Type B pancreatic cell (in vitro differentiated cells): ENCODE results near the gene HCRT. TPM values are rescaled to one million over a fixed set of nuclear protein-coding genes. Genes with fewer than 3 reads are reported as not detected.

Experiments
- DNase-seq: peaks from one replicate; pipeline ENCODE4 v3.0.0; 2021; ENCODE audit warnings: mixed read lengths; ENCODE audit not compliant: unreplicated experiment; ENCODE audit errors: extremely low spot score
- H3K27ac Mint-ChIP-seq: 2 replicates; pipeline ENCODE4 v1.8.0; 2021; ENCODE audit warnings: mild to moderate bottlenecking, mixed read lengths
- H3K27me3 Mint-ChIP-seq: 2 replicates; pipeline ENCODE4 v1.8.0; 2021; ENCODE audit warnings: mixed read lengths
- H3K36me3 Mint-ChIP-seq: 2 replicates; pipeline ENCODE4 v1.8.0; 2021; ENCODE audit warnings: mixed read lengths
- H3K4me1 Mint-ChIP-seq: one replicate; pipeline ENCODE4 v1.8.0; 2021; ENCODE audit warnings: mixed read lengths; ENCODE audit not compliant: unreplicated experiment
- H3K4me3 Mint-ChIP-seq: 2 replicates; pipeline ENCODE4 v1.8.0; 2021; ENCODE audit warnings: mild to moderate bottlenecking, mixed read lengths
- H3K9me3 Mint-ChIP-seq: 2 replicates; pipeline ENCODE4 v1.8.0; 2021; ENCODE audit warnings: mixed read lengths
- total RNA-seq: library from RNA; stranded (reverse); gene quantifications from 2 replicates; pipeline ENCODE4 v1.2.1, GENCODE V29; 2021; ENCODE audit warnings: low replicate concordance
- TF ChIP-seq, protein P1 (sequence below): fragments of 200-600 bp; sonication (generic); conservative IDR thresholded peaks from 2 replicates; pipeline ENCODE4 v1.5.0; 2021; ENCODE audit warnings: antibody characterized with exemption, mild to moderate bottlenecking

Gene HCRT
- total RNA-seq, 1 donor from 2014 or later, result not detected

DNA sequence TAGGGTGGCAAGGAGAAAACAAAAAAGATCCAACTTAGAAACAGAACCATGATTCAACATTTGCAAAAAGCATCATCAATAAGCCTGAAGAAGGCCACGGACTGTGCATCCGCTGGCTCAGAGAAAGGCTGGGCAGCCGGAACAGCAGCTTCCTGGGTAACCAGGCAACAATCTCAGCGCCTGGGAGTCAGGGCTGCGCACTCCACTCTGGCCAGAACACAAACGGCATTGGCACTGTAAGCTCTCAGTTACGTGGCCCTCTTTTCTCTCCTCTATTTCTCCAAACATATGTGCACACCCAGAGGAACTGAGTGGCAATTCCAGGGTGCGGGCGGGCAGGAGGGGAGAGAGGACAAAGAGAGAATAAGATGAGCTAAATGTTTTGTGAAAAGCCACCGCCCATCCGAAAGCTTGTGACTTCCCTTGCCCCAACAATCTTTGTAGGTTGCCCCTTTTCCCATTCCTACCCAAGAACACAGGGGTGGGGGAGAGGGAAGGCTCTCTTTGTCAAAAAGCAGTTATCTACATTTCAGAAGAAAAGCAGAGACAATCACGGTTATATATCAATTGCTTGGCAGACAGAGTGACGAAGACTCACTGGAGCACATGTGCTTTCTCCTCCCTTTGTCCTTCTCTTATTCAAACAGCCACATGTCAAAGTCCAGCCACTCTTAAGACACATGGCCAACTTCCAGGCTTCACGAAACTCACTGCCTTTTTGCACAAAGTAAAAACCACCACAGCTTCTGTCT lies 15.6 kb upstream of the HCRT start:
- no peaks in the 10 kb centered on the region for H3K27me3 Mint-ChIP-seq
- peaks cover 3% of the 10 kb centered on the region for H3K4me1 Mint-ChIP-seq
- H3K27ac Mint-ChIP-seq, result no peak overlapping the region
- H3K36me3 Mint-ChIP-seq, result peaks cover 5% of the 10 kb centered on the region
- no peak overlapping the region for H3K4me3 Mint-ChIP-seq
- no peak for DNase-seq
- H3K9me3 Mint-ChIP-seq, result no peaks in the 10 kb centered on the region
- TF ChIP-seq, protein P1, sequence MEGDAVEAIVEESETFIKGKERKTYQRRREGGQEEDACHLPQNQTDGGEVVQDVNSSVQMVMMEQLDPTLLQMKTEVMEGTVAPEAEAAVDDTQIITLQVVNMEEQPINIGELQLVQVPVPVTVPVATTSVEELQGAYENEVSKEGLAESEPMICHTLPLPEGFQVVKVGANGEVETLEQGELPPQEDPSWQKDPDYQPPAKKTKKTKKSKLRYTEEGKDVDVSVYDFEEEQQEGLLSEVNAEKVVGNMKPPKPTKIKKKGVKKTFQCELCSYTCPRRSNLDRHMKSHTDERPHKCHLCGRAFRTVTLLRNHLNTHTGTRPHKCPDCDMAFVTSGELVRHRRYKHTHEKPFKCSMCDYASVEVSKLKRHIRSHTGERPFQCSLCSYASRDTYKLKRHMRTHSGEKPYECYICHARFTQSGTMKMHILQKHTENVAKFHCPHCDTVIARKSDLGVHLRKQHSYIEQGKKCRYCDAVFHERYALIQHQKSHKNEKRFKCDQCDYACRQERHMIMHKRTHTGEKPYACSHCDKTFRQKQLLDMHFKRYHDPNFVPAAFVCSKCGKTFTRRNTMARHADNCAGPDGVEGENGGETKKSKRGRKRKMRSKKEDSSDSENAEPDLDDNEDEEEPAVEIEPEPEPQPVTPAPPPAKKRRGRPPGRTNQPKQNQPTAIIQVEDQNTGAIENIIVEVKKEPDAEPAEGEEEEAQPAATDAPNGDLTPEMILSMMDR, result no peak

DNA sequence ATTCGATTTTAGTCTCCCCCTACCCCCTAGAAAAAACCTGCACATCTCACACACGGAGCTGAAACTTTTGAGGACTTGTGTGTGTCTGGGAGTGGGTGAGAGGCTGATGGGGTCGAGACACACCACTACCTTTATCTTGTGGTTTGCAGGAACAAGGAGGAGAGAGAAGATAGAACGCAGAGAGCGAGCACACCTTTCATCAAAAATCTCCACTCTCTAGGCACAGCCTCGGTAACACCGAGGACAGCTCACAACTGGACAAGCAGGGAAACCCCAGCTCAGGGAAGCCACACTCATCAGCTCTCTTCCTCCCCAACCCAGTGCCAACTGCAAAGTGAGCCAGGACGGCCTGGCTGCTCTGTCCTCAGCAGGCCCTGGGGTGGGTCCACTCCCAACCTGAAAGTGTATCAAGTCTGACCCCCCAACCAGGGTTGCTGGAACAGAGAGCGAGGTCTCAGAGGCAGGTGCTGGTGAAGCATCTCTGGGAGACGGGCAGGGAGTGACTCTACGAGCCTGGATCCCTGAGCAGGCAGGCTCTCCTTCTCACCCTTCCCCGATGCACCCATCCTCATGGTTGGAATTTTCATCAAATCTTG lies 14.3 kb upstream of the HCRT start:
- Mint-ChIP-seq H3K27me3 (no peaks in the 10 kb centered on the region), H3K36me3 (peaks cover 5% of the 10 kb centered on the region), H3K27ac (no peak overlapping the region), H3K4me3 (no peak overlapping the region), H3K4me1 (peaks cover 4% of the 10 kb centered on the region), H3K9me3 (no peaks in the 10 kb centered on the region)
- TF ChIP-seq, protein P1, result no peak
- no peak for DNase-seq

DNA sequence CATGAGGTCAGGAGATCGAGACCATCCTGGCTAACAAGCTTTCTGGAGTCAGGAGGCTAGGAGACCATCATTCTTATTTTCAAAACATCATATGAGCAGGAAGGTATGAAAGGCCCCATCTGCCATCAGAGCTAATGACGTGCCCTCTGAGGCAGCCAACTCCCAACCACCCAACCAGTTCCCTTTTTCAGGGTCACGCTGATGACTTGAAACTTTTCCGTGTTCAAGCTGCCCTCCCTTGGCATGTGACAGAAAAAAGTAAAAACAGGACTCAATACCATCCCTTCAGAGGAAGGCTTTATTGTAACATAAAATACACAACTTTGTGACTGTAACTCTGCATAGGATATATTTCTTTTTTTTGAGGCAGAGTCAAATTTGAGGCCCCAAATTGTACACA lies 13.6 kb upstream of the HCRT start:
- Mint-ChIP-seq H3K27me3 (no peaks in the 10 kb centered on the region), H3K36me3 (peaks cover under 1% of the 10 kb centered on the region), H3K27ac (no peak overlapping the region), H3K9me3 (no peaks in the 10 kb centered on the region), H3K4me1 (peaks cover 8% of the 10 kb centered on the region), H3K4me3 (no peak overlapping the region)
- DNase-seq, result no peak
- TF ChIP-seq, protein P1, result no peak

DNA sequence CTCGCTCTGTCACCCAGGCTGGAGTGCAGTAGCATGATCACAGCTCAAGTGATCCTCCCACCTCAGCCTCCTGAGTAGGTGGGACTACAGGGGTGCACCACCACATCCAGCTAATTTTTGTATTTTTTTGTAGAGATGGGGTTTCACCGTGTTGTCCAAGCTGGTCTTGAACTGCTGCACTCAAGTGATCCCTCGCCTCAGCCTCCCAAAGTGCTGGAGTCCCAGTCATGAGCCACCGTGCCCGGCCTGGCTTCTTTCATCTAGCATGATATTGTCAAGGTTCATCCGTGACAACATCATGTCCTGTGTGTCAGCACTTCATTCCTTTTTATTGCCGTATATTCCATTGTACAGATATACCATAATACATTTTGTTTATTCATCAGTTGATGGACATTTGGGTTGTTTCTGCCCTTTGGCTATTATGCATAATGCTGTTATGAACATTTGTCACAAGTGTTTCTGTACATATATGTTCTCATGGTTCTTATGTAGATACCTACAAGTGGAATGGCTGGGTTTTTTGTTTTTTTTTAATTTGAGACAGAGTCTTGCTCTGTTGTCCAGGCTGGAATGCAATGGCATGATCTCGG lies 12.4 kb upstream of the HCRT start:
- TF ChIP-seq, protein P1, result no peak
- no peaks in the 10 kb centered on the region for H3K27me3 Mint-ChIP-seq
- no peak for DNase-seq
- H3K4me1 Mint-ChIP-seq, result peaks cover 8% of the 10 kb centered on the region
- H3K4me3 Mint-ChIP-seq, result no peak overlapping the region
- no peaks in the 10 kb centered on the region for H3K36me3 Mint-ChIP-seq
- H3K9me3 Mint-ChIP-seq, result no peaks in the 10 kb centered on the region
- no peak overlapping the region for H3K27ac Mint-ChIP-seq

DNA sequence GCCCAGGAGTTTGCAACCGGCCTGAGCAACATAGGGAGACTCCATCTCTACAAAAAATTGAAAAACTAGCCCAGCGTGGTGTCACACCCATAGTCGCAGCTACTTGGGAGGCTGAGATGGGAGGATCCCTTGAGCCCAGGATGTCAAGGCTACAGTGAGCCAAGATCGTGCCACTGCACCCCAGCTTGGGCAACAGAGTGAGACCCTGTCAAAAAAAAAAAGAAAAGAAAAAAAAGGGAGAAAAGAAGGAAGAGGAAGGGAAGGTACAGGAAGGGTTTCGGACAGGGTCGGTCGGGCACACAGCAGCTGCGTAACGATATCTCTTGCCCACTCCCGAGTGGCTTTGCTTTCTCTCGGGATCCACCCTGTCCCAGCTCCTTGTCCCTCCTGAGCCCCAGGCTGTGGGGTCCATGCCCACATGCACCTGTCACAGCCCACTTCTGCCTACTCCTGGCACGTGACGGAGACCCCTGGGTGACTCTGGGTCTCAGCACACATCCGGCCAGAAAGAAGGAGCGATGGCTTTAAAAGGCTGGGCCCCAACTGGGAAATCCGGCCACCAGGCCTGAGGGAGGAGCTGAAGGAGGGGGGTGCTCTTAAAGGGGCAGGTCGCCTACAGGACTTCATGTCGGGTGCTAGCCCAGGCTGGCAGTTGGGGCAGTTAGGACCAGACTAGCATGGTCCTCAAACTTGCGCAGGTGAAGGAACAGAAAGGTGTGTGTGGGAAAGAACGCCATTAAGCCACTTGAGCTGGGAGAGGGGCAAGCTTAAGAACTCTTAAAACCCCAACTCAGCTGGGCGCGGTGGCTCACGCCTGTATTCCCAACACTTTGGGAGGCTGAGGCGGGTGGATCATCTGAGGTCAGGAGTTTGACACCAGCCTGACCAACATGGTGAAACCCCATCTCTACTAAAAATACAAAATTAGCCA lies 9.0 kb upstream of the HCRT start, which contains the start of gene GHDC:
Gene GHDC (minus strand): TSS at position 526 of the 931 bp plus-strand sequence. CDS start 913 bp downstream, outside the sequence.
- H3K9me3 Mint-ChIP-seq, result no peaks in the 10 kb centered on the region
- no peaks in the 10 kb centered on the region for H3K27me3 Mint-ChIP-seq
- TF ChIP-seq, protein P1, result no peak
- H3K4me3 Mint-ChIP-seq, result peak within 1 kb of the TSS; percentile 88
- peaks cover 5% of the 10 kb centered on the region for H3K4me1 Mint-ChIP-seq
- no peak for DNase-seq
- H3K36me3 Mint-ChIP-seq, result no peaks in the 10 kb centered on the region
- peak within 1 kb of the TSS; percentile 48 for H3K27ac Mint-ChIP-seq
